22Rv1 (cell line): ENCODE results near the gene SPDYE1.
"Not testable (repeated sequence)": the region's sequence is repeated elsewhere in the genome, so short reads cannot be mapped to it uniquely, and the experiment has no call there.

ENCODE experiments used
- CTCF ChIP-seq: fragments of 450-650 bp; IDR thresholded peaks from 2 replicates; pipeline ENCODE4 v1.5.1; 2017; ENCODE audit warnings: mild to moderate bottlenecking
- ZFX ChIP-seq: fragments of 450-650 bp; IDR thresholded peaks from 2 replicates; pipeline ENCODE4 v1.6.1; 2017; ENCODE audit warnings: antibody characterized with exemption, borderline replicate concordance

- TF ChIP-seq CTCF, result peak; percentile 95
- TF ChIP-seq ZFX, result not testable (repeated sequence)
Observed at GRCh38 chr7:44018857-44019807, 21.4 kb downstream of the SPDYE1 start.
